ENCODE results near the gene NPC1L1. TPM values are rescaled to one million over a fixed set of nuclear protein-coding genes. Genes with fewer than 3 reads are reported as not detected.

Gene NPC1L1
- total RNA-seq = under 0.01 TPM in 1 of 2 replicates, not detected in the other

GRCh38 chr7:44541028-44541869 lies at the start of gene NPC1L1:
TSS of gene NPC1L1 (minus strand) at chr7:44541330. CDS start at chr7:44541259, 71 bp downstream.

GRCh38 chr7:44581879-44582603 lies 40.9 kb upstream of the NPC1L1 start, which contains the start of gene TMED4:
TSS of gene TMED4 (minus strand) at chr7:44582231. CDS start at chr7:44582206, 25 bp downstream.

GRCh38 chr7:44573464-44574286 lies 32.5 kb upstream of the NPC1L1 start, which contains the start of gene DDX56:
TSS of gene DDX56 (minus strand) at chr7:44573908. CDS start at chr7:44573895, 13 bp downstream.

GRCh38 chr7:44490351-44491200 lies 50.6 kb downstream of the NPC1L1 start, which contains the start of gene NUDCD3:
TSS of gene NUDCD3 (minus strand) at chr7:44490658. CDS start at chr7:44490600, 58 bp downstream.

Other genes with a start within 250 kb of the NPC1L1 start
- 0.72 TPM in 1 of 2 replicates, not detected in the other for gene CAMK2B, start 215.7 kb downstream of the NPC1L1 start, total RNA-seq
- gene NUDCD3, start 50.7 kb downstream of the NPC1L1 start, total RNA-seq = 64.4 and 91.6 TPM in 2 replicates
- gene DDX56, start 32.6 kb upstream of the NPC1L1 start, total RNA-seq = 78.3 and 79.3 TPM in 2 replicates
- 175 and 201 TPM in 2 replicates for gene TMED4, start 40.9 kb upstream of the NPC1L1 start, total RNA-seq
- 59.5 and 79.5 TPM in 2 replicates for gene OGDH, start 65.3 kb upstream of the NPC1L1 start, total RNA-seq
- gene ZMIZ2, start 207.5 kb upstream of the NPC1L1 start, total RNA-seq = 5.3 and 10.1 TPM in 2 replicates

All from tracheal epithelial cell (primary cell).